GM12878 (cell line): ENCODE measurements around the gene ATN1. TPM values are rescaled to one million over a fixed set of nuclear protein-coding genes. Genes with fewer than 3 reads are reported as not detected.

Experiments
- BRCA1 ChIP-seq: IDR thresholded peaks from 2 replicates; pipeline ENCODE4 v1.6.1; 2011; ENCODE audit warnings: low read depth, low read length, improper control_type of control experiment
- CBFB ChIP-seq: IDR thresholded peaks from 2 replicates; pipeline ENCODE4 v1.6.1; 2016; ENCODE audit warnings: antibody characterized with exemption, low read depth
- CHD4 ChIP-seq: fragments of 200-600 bp; sonication (generic); IDR thresholded peaks from 2 replicates; pipeline ENCODE4 v1.6.1; 2016; ENCODE audit warnings: mild to moderate bottlenecking
- CREB1 ChIP-seq: IDR thresholded peaks from 2 replicates; pipeline ENCODE4 v1.6.1; 2012; ENCODE audit warnings: low read depth, mild to moderate bottlenecking, inconsistent platforms
- CTCF ChIP-seq, 3 experiments: IDR thresholded peaks in 2 of 3; conservative IDR thresholded peaks in 1 of 3; 2 replicates each; pipeline ENCODE4 v1.5.1; 2011; ENCODE audit warnings: low read depth in 3 of 3, low read length in 3 of 3, mild to moderate bottlenecking in 3 of 3, control low read depth in 2 of 3, moderate library complexity in 2 of 3, inconsistent platforms in 1 of 3, mixed read lengths in 1 of 3; ENCODE audit not compliant: control insufficient read depth in 2 of 3, insufficient read depth in 1 of 3; ENCODE audit errors: extremely low read depth in 1 of 3
- EED ChIP-seq: sonication (generic); IDR thresholded peaks from 2 replicates; pipeline ENCODE4 v1.6.1; 2016; ENCODE audit warnings: antibody characterized with exemption, low read depth
- HDAC2 ChIP-seq: fragments of 200-600 bp; sonication (generic); IDR thresholded peaks from 2 replicates; pipeline ENCODE4 v1.6.1; 2017
- IRF4 ChIP-seq: IDR thresholded peaks from 2 replicates; pipeline ENCODE4 v1.6.1; 2011; ENCODE audit warnings: low read depth, low read length
- MAX ChIP-seq: IDR thresholded peaks from 2 replicates; pipeline ENCODE4 v1.6.1; 2012; ENCODE audit warnings: low read depth, low read length, improper control_type of control experiment
- NFYA ChIP-seq: IDR thresholded peaks from 2 replicates; pipeline ENCODE4 v1.6.1; 2011; ENCODE audit warnings: low read depth, mild to moderate bottlenecking, low read length, improper control_type of control experiment, borderline replicate concordance
- NR2C1 ChIP-seq: fragments of 450-650 bp; IDR thresholded peaks from 2 replicates; pipeline ENCODE4 v1.6.1; 2017; ENCODE audit warnings: antibody characterized with exemption, mild to moderate bottlenecking, moderate library complexity
- NR2F1 ChIP-seq: fragments of 450-650 bp; conservative IDR thresholded peaks from 2 replicates; pipeline ENCODE4 v1.6.1; 2017; ENCODE audit warnings: mild to moderate bottlenecking
- PRDM15 ChIP-seq: fragments of 450-650 bp; formaldehyde crosslinking; IDR thresholded peaks from 2 replicates; pipeline ENCODE4 v1.4.0; 2020; ENCODE audit warnings: mild to moderate bottlenecking, moderate library complexity
- RAD21 ChIP-seq: IDR thresholded peaks from 2 replicates; pipeline ENCODE4 v1.6.1; 2011; ENCODE audit warnings: mild to moderate bottlenecking, low read depth, low read length, moderate library complexity; ENCODE audit not compliant: insufficient read depth
- RAD51 ChIP-seq: fragments of 450-650 bp; IDR thresholded peaks from 2 replicates; pipeline ENCODE4 v1.6.1; 2016; ENCODE audit warnings: moderate library complexity, mild to moderate bottlenecking, inconsistent platforms
- RB1 ChIP-seq: fragments of 450-650 bp; formaldehyde crosslinking; IDR thresholded peaks from 2 replicates; pipeline ENCODE4 v1.6.1; 2017; ENCODE audit warnings: mild to moderate bottlenecking, borderline replicate concordance
- RCOR1 ChIP-seq: conservative IDR thresholded peaks from 2 replicates; pipeline ENCODE4 v1.6.1; 2012; ENCODE audit warnings: low read depth, low read length, improper control_type of control experiment
- SMARCA5 ChIP-seq: fragments of 450-650 bp; IDR thresholded peaks from 2 replicates; pipeline ENCODE4 v1.6.1; 2017; ENCODE audit warnings: mild to moderate bottlenecking
- SREBF2 ChIP-seq: IDR thresholded peaks from 2 replicates; pipeline ENCODE4 v1.6.1; 2012; ENCODE audit warnings: mild to moderate bottlenecking, low read length
- polyA plus RNA-seq, 11 experiments: library from polyadenylated mRNA; depleted of rRNA in 4 of 11; unstranded in 6 of 11; stranded (reverse) in 5 of 11; fragments of >200 nt; fragmentation: Nextera tagmentation in 4 of 11; fragmentation: Illumina TruSeq in 1 of 11; extraction: Ambion mirVana in 4 of 11; extraction: Trizol in 1 of 11; gene quantifications; 1 replicate in 1 of 11; 2 replicates in 10 of 11; pipeline versions ENCODE4 v1.2.1 to v1.2.3, GENCODE V29; 2011 to 2016; ENCODE audit warnings: inconsistent platforms in 2 of 11, missing spikeins in 2 of 11, low read depth in 1 of 11
- total RNA-seq, 4 experiments: library from RNA; depleted of rRNA in 3 of 4; stranded (reverse); fragments of >200 nt in 3 of 4; fragmentation: Illumina TruSeq in 1 of 4; extraction: Trizol in 1 of 4; gene quantifications; 2 replicates each; pipeline versions ENCODE4 v1.2.1 to v1.2.3, GENCODE V29; 2013 to 2021

Gene ATN1
- total and polyA plus RNA-seq, 10 of the 15 experiments (the other 5 are each of a cell fraction or from before 2014, with no cell fraction given), result 0.08 to 44.5 (median 5.0) TPM

DNA sequence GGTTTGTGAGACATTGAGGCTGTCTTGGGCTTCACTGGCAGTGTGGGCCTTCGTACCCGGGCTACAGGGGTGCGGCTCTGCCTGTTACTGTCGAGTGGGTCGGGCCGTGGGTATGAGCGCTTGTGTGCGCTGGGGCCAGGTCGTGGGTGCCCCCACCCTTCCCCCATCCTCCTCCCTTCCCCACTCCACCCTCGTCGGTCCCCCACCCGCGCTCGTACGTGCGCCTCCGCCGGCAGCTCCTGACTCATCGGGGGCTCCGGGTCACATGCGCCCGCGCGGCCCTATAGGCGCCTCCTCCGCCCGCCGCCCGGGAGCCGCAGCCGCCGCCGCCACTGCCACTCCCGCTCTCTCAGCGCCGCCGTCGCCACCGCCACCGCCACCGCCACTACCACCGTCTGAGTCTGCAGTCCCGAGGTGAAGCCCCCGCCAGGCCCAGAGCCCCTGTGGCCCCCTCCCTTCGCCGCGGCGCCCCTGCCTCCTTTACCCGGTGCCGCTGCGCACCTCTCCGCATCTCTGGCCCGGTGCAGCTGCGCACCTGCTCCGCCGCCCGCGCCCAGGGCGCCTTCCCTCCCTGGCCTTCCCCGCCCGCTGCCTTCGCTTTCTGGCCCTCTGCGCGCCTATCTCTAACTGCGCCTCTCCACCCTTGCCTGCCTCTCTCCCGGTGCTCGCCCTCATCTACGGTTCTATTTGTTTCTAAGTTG is 13.4 kb upstream of the ATN1 start, which contains the start of gene ENO2 (continued):
- TF ChIP-seq RAD51 (peak; percentile 49; the same call in 1 of the 2 replicates), CBFB (no peak), MAX (peak; percentile 56; the same call in 1 of the 2 replicates), CREB1 (peak; percentile 24; the same call in 1 of the 2 replicates), SMARCA5 (peak; percentile 28; the same call in 1 of the 2 replicates), CTCF (IDR thresholded peaks at IDR 0.05 in 2 of 3, conservative IDR thresholded peaks at IDR 0.05 in 1 of 3; ENCODE audit: control insufficient read depth in 2 of 3, extremely low read depth in 1 of 3, insufficient read depth in 1 of 3, low read depth in 3 of 3, low read length in 3 of 3) (no peak), RCOR1 (no peak), RB1 (peak; percentile 34; the same call in 1 of the 2 replicates), SREBF2 (no peak), HDAC2 (no peak), IRF4 (no peak), EED (no peak), BRCA1 (no peak), PRDM15 (CRISPR knock-in tag) (no peak), NFYA (no peak), NR2C1 (no peak), CHD4 (no peak), NR2F1 (peak; percentile 39; the same call in 1 of the 2 replicates), RAD21 (no peak)
